Spinal cord (tissue), 10 donors: ENCODE measurements around the gene EMILIN3. TPM values are rescaled to one million over a fixed set of nuclear protein-coding genes. Genes with fewer than 3 reads are reported as not detected.

Source experiments
- DNase-seq, 6 donors: peaks; one replicate each; pipeline versions ENCODE4 v3.0.0 to v3.0.0-alpha.2; 2013 to 2015; ENCODE audit warnings: low spot score in 6 of 6, low read depth in 4 of 6
- H3K27ac ChIP-seq: one replicate; pipeline ENCODE4 v1.5.1; 2013; ENCODE audit warnings: low read depth, low read length, control low read depth
- H3K27me3 ChIP-seq: one replicate; pipeline ENCODE4 v1.6.1; 2013; ENCODE audit warnings: low read length; ENCODE audit not compliant: control insufficient read depth, insufficient read depth
- H3K36me3 ChIP-seq: one replicate; pipeline ENCODE4 v1.6.1; 2013; ENCODE audit warnings: low read length; ENCODE audit not compliant: control insufficient read depth, insufficient read depth
- H3K4me1 ChIP-seq: one replicate; pipeline ENCODE4 v1.6.1; 2013; ENCODE audit warnings: low read length; ENCODE audit not compliant: control insufficient read depth, insufficient read depth
- H3K4me3 ChIP-seq: one replicate; pipeline ENCODE4 v1.5.1; 2013; ENCODE audit warnings: low read depth, low read length, control low read depth
- H3K9me3 ChIP-seq: one replicate; pipeline ENCODE4 v1.6.1; 2013; ENCODE audit warnings: low read length; ENCODE audit not compliant: control insufficient read depth, insufficient read depth
- WGBS: methylation state at CpG from one replicate; pipeline ENCODE4 v1.1.5; 2013; ENCODE audit warnings: missing lambda C conversion rate; ENCODE audit not compliant: insufficient coverage; 5-methylcytosine and 5-hydroxymethylcytosine counted together
- long read RNA-seq, 4 donors: transcript quantifications; one replicate each; lab custom pipeline, GENCODE V29; 2026
- polyA plus RNA-seq, 2 donors: library from polyadenylated mRNA; unstranded; fragments of 120-200 nt; gene quantifications; one replicate each; pipeline ENCODE4 v1.2.1, GENCODE V29; 2013; ENCODE audit not compliant: insufficient read length in 2 of 2
- total RNA-seq, 2 donors: library from RNA; depleted of rRNA in 1 of 2; stranded (reverse); fragments of 120-200 nt in 1 of 2; fragments of >200 nt in 1 of 2; gene quantifications; one replicate each; pipeline versions ENCODE4 v1.2.3 to v1.2.4, GENCODE V29; 2013 to 2014
- donor health status: healthy.

Gene EMILIN3, protein sequence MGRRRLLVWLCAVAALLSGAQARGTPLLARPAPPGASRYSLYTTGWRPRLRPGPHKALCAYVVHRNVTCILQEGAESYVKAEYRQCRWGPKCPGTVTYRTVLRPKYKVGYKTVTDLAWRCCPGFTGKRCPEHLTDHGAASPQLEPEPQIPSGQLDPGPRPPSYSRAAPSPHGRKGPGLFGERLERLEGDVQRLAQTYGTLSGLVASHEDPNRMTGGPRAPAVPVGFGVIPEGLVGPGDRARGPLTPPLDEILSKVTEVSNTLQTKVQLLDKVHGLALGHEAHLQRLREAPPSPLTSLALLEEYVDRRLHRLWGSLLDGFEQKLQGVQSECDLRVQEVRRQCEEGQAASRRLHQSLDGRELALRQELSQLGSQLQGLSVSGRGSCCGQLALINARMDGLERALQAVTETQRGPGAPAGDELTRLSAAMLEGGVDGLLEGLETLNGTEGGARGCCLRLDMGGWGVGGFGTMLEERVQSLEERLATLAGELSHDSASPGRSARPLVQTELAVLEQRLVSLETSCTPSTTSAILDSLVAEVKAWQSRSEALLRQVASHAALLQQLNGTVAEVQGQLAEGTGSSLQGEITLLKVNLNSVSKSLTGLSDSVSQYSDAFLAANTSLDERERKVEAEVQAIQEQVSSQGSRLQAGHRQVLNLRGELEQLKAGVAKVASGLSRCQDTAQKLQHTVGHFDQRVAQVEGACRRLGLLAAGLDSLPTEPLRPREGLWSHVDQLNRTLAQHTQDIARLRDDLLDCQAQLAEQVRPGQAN
- total RNA-seq (10 to 100 TPM in 1 of 2 donors, 1 to 10 TPM in 1; 8.6 to 16.4 TPM), polyA plus RNA-seq (1 to 10 TPM; 9.4 to 9.9 TPM)
- long read RNA-seq, donor 1, partial matches to known transcripts, result 0 of 1 reads
- long read RNA-seq, donor 1, other reads (novel, unspliced or antisense), result 0 of 1 reads
- long read RNA-seq, donor 2, result 0 reads
- long read RNA-seq, donor 3, result 0 reads
- long read RNA-seq, donor 4, result 0 reads

- Histone ChIP-seq H3K4me1 (peaks cover 27% of the 10 kb centered on the region), H3K9me3 (no peaks in the 10 kb centered on the region), H3K27me3 (peaks cover 23% of the 10 kb centered on the region), H3K36me3 (peaks cover 23% of the 10 kb centered on the region), H3K27ac (no peak within 1 kb of the TSS), H3K4me3 (peak within 1 kb of the TSS; percentile 2)
- DNase-seq, result peak in 2 of 6 donors; percentile 32 to 55
- WGBS, result 7% methylated on average over 92 of the region's 93 CpGs
These were observed at the start of gene EMILIN3 for GRCh38 chr20:41366546-41367392. EMILIN3 (minus strand) TSS chr20:41366818; CDS start chr20:41366634, 184 bp downstream.

DNA sequence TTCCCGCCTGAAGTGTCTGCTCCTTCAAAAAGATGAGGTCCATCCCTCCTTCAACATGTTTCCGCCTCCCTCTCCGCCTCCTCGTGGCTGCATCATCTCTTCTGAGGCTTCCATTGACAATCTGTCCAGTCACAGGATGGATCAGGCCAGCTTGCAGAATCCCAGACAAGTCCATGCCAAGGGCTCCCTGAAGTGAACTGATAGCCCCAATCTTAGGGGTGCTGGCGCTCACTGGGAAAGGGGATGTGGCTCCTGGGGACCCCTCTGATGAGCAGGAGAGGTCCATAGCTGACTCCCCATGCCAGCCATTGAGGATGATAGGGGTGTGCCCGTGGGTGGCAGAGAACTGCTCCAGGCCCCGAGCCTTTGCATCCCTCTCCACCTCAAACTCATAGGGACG lies 48.6 kb upstream of the EMILIN3 start:
- peaks cover 4% of the 10 kb centered on the region for H3K4me1 ChIP-seq
- peaks cover 41% of the 10 kb centered on the region for H3K36me3 ChIP-seq
- no peaks in the 10 kb centered on the region for H3K9me3 ChIP-seq
- H3K27ac ChIP-seq, result no peak overlapping the region
- no peak for DNase-seq
- H3K4me3 ChIP-seq, result no peak overlapping the region
- H3K27me3 ChIP-seq, result no peaks in the 10 kb centered on the region
- 73% methylated on average over 4 of the region's 8 CpGs for WGBS

DNA sequence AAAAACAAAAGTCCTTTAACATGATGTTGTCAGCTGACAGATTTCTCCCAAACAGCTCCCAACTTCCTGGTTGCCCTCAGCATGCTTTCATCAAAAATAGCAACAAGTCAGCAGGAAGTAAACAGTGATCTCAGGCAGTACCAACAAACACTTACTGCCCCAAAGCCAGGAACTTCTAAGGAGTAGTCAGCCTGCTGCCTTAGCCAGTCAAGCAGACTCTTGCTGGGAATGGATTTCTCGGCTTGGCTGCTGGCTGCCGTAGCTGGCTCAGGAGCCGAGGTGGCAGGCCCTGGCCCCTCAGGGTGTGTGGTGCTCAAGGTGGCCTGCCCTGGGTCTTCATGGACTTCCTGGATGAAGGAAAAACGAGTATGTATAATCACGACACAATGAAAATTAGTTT lies 46.6 kb upstream of the EMILIN3 start:
- no peak overlapping the region for H3K27ac ChIP-seq
- H3K9me3 ChIP-seq, result no peaks in the 10 kb centered on the region
- no peak overlapping the region for H3K4me3 ChIP-seq
- 94% methylated on average over 3 of the region's 5 CpGs for WGBS
- H3K27me3 ChIP-seq, result no peaks in the 10 kb centered on the region
- peaks cover 14% of the 10 kb centered on the region for H3K4me1 ChIP-seq
- peaks cover 48% of the 10 kb centered on the region for H3K36me3 ChIP-seq
- DNase-seq, result no peak

DNA sequence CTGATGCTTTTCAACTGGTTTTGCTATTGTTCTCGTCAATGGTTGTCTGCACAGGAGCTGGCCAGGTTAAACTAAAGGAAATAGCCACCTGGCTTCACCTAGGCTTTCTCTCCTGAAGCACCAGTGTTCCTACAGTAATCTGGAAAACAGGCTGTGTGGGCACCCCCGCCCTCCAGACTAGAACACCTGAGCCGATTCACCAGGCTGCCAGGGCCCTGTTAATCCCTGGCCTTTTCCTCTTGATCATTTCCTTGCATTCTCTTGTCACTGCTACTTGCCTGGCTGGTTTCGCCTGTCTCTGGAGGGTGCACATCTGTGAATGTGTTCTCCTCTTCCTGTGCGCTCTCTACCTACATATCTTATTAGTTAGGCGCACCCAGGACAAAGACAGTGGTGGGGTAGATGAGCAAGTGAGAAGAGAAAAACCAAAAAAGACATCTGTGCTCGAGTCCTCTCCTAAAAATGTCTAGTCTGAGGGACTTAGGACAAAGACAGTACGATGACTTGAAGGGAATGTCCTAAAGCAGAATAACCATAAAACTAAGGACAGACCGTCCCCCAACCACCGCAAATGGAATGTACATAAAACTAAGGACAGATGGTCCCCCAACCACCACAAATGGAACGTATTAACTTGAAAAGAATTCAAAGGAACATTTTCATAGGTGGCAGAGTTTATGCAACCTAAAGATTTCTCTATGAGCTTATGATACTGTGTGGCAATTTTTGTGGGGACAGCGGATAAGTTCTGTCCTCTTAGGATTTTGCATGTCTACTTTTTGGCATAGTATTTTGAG lies 45.9 kb upstream of the EMILIN3 start:
- H3K4me1 ChIP-seq, result peaks cover 20% of the 10 kb centered on the region
- H3K9me3 ChIP-seq, result no peaks in the 10 kb centered on the region
- H3K36me3 ChIP-seq, result peaks cover 51% of the 10 kb centered on the region
- H3K4me3 ChIP-seq, result no peak overlapping the region
- 93% methylated on average over 5 of the region's 12 CpGs for WGBS
- DNase-seq, result no peak
- H3K27ac ChIP-seq, result no peak overlapping the region
- H3K27me3 ChIP-seq, result no peaks in the 10 kb centered on the region

GRCh38 chr20:41411391-41411847 lies 44.8 kb upstream of the EMILIN3 start:
- H3K4me3 ChIP-seq, result no peak overlapping the region
- H3K36me3 ChIP-seq, result peaks cover 60% of the 10 kb centered on the region
- H3K27ac ChIP-seq, result no peak overlapping the region
- WGBS, result no CpG with 5 or more reads among the region's 2 CpGs
- no peaks in the 10 kb centered on the region for H3K9me3 ChIP-seq
- H3K4me1 ChIP-seq, result peaks cover 31% of the 10 kb centered on the region
- no peaks in the 10 kb centered on the region for H3K27me3 ChIP-seq
- DNase-seq, result peak in 2 of 6 donors; percentile 50 to 69

GRCh38 chr20:41408986-41409385 lies 42.4 kb upstream of the EMILIN3 start:
- no peaks in the 10 kb centered on the region for H3K9me3 ChIP-seq
- H3K27ac ChIP-seq, result peak overlapping the region; percentile 54
- 9% methylated on average over 8 of the region's 9 CpGs for WGBS
- peaks cover 37% of the 10 kb centered on the region for H3K4me1 ChIP-seq
- H3K36me3 ChIP-seq, result peaks cover 62% of the 10 kb centered on the region
- peak in 4 of 6 donors; percentile 35 to 76 (median 64) for DNase-seq
- H3K4me3 ChIP-seq, result no peak overlapping the region
- no peaks in the 10 kb centered on the region for H3K27me3 ChIP-seq

- H3K27ac ChIP-seq, result no peak overlapping the region
These were observed 41.7 kb upstream of the EMILIN3 start for GRCh38 chr20:41408156-41408794.

GRCh38 chr20:41407607-41408006 lies 41.0 kb upstream of the EMILIN3 start:
- peaks cover 57% of the 10 kb centered on the region for H3K36me3 ChIP-seq
- WGBS, result 77% methylated on average over 6 of the region's 10 CpGs
- no peaks in the 10 kb centered on the region for H3K27me3 ChIP-seq
- no peak for DNase-seq
- no peak overlapping the region for H3K27ac ChIP-seq
- no peaks in the 10 kb centered on the region for H3K9me3 ChIP-seq
- no peak overlapping the region for H3K4me3 ChIP-seq
- peaks cover 37% of the 10 kb centered on the region for H3K4me1 ChIP-seq

More at GRCh38 chr20:41408156-41408794, 41.7 kb upstream of the EMILIN3 start:
- Histone ChIP-seq H3K27me3 (no peaks in the 10 kb centered on the region), H3K36me3 (peaks cover 63% of the 10 kb centered on the region), H3K4me1 (peaks cover 37% of the 10 kb centered on the region), H3K9me3 (no peaks in the 10 kb centered on the region), H3K4me3 (no peak overlapping the region)
- WGBS, result 61% methylated on average over 3 of the region's 5 CpGs
- peak in 1 of 6 donors; percentile 52 for DNase-seq
